Left colon (tissue), 2 donors: ENCODE results near the gene FKBP10. TPM values are rescaled to one million over a fixed set of nuclear protein-coding genes. Genes with fewer than 3 reads are reported as not detected.

Experiments
- ATAC-seq: fragments of 200-7000 bp; cut with Tn5 transposase; one replicate; pipeline ENCODE4 v1.9.1; 2020; ENCODE audit warnings: mild to moderate bottlenecking, moderate library complexity
- DNase-seq, 2 donors: peaks; one replicate each; pipeline ENCODE4 v3.0.0-alpha.2; 2020
- intact Hi-C, 2 donors: fragments of 100-400 bp; cut with DNase I in 1 of 2; cut with micrococcal nuclease in 1 of 2; formaldehyde crosslinking; loops; one replicate each; pipeline versions ENCODE4 v1.11.2 to v1.14.0; 2022; cut with DNase I, micrococcal nuclease
- total RNA-seq, 2 donors: library from RNA; stranded (reverse); fragmentation: NEBNext Ultra II Directional; extraction: Animal tissue kit (Norgen Biotek cat#: 25700); gene quantifications; one replicate each; pipeline ENCODE4 v1.2.1, GENCODE V29; 2021
- donor health status: DM: no; HTN: no; CAD: no.
- donor health status: DM: yes; HTN: yes; CAD: no.

Gene FKBP10
- total RNA-seq, 2 donors from 2014 or later, result 4.2 to 10.8 TPM

DNA sequence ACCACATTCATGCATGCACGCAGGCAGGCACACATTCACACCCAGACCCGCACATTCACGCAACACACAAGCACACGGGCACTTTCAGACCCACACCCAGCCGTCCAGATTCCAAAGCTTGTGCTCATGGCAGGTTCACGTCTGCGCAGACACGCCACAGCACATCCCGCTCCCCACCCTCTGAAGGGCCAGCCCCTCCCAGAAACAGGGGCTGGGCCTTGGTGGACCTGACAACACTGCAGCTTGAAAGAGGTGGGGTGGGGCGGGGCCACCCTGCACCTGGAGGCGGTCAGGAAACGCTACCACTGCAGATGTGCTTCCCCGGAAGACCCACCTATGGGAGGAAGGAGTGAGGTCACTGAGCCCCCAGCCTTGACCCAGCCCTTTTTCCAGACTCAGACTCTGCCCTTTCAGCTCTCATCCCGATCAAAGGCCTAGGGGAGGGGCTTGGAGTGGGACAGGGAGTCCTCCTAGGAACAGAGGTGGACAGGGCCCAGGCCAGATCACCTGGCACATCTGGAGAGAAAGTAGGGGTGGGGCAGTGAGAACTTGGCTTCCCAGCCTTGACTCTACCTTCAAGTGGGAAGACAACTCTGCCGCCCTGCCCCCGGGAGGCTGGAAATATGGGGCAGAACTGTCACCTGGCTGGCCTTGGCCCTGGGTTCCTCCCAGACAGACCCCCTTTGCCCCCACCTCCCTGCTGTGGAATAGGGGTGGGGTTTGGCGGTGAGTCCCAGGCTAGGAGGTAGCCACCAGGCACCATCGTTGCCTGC lies 12.0 kb upstream of the FKBP10 start:
- intact Hi-C loops, result loop anchor here (2.0 to 10.0 kb wide), 2 partner anchors 62 to 66 kb away; partner anchors contain the start of gene HAP1 (in 1 of the 2)

DNA sequence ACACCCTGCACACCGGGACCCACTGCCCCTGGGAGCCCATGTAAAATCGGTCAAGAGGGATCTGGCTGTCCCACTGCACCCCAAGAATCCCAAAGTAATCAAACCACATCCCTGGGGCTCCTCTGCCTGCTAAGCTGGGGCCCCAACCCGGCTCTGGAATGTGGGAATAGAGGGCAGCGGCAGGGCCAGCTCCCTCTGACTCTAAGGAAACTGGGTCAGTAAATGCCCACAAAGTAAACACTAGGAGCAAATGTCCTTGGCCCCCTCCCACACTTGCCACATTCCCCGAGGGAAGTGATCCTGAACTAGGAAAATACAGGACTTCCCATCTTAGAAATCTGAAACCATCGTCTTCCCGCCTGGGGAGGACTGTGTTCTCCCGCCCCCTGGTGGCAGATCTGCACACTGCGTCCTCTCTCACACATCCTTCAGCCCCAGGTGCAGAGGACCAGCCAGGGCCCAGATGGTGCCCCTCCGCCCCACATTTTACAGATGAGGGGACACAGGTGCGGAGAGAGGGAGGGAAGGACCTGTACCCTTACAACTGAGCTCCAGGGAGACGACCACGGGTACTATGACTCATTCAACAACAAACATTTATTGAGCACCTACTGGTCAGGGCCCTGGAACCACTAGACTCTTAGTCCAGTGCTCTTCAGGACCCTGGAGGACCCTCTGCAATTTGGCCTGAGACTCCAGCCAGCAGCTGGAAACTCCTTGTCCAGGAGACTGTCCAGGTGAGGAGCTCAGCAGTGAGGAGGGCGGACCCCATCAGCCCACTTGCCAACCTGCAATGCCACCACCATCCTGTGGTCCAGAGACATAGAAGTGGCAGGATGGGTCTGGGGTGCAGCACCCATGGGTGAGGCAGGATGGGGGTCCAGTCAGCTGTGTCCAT lies 11.2 kb upstream of the FKBP10 start:
- DNase-seq, result peak; percentile 71 to 92
- intact Hi-C loops, result loop anchor here (2.0 to 10.0 kb wide), 2 partner anchors 63 to 67 kb away; partner anchors contain the start of gene HAP1 (in 1 of the 2)
- ATAC-seq, result peak; percentile 64

More for the DNA sequence above, 12.0 kb upstream of the FKBP10 start:
- ATAC-seq, result peak; percentile 89
- DNase-seq, result peak; percentile 88 to 94

DNA sequence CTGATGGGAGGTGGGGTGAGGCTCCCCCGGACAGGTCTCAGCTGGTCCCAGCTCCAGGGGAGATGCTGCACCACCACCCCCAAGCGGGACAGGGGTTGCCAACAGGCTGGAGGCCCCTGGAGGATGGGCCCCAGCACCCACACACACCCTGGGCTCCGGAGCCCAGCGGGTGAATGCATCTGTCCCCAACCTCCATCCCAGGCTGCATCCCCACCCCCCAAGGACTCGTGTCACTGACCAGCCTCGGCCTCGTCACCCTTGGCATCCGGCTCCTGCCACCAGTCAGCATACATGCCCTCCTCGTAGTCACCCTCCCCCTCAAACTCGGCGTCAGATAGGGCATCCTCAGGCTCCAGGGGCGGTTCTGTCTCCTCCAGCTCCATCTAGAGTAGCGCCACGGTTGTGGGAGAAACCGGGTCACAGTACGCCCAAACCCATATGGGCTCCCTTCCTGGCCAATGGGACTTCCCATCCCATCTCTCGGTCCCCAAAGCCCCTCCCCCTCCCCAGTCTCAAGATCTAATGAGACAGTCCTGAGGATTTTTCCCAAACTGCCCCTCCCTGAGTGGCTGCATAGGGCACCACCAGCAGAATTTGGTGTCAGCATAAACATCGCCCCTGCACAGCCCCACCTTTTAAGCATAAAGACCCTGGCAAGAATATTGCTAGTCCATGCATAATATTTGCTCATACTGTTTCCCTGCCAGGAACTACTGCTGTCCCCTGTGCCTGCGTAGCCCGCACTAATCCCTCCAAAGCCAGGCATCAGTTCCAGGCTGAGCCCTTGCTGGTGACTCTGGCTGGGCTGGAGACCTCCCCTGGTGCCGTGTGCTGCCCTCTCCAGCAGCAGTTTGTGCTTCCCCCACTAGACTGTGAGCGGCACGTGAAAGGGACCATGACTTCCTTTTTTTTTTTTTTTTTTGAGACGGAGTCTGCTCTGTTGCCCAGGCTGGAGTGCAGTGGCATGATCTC lies 9.5 kb upstream of the FKBP10 start:
- intact Hi-C loops, result loop anchor here in 1 of 2 donors (10.0 kb wide), 1 partner anchor 69 kb away; the partner anchor contains the start of gene HAP1
- ATAC-seq, result no peak
- DNase-seq, result no peak

DNA sequence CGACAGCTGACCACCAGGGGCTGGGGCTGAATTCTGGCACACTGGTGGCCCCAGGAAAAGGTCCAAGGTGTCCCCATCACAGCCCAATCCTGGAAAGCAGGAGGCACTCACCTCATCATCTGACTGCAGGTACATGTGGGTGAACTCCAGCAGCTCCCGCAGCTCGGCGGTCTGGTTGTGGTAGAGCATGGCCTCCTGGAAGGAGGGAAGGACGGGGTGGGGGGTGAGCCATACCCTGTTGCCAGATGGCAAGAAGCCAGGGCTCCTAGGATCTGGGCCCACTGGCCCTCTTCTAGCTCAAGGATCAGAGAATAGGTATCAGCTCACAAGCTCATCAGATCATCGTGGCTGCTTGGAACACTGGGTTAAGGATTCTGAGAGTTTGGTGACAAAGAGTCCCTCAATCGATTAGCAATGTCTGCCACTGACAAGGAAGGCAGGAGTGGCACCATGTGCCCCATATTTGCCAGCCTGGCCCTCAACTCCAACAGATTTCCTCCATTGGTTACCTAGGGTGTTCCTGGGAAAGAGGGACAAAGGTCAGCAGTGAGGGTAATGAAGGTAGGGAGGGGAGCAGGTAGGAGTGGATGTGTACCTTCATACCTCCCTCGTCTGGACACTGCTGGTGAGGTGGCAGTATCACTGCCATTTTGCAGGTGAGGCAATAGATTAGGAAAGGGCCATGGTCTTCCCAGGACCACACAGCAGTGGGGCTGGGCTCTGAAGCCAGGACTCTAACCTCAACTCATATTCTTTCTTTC lies 5.9 kb upstream of the FKBP10 start:
- intact Hi-C loops, result loop anchor here in 1 of 2 donors (10.0 kb wide), 1 partner anchor 72 kb away; the partner anchor contains the start of gene HAP1
- peak; percentile 85 for ATAC-seq
- DNase-seq, result peak; percentile 49 to 77

DNA sequence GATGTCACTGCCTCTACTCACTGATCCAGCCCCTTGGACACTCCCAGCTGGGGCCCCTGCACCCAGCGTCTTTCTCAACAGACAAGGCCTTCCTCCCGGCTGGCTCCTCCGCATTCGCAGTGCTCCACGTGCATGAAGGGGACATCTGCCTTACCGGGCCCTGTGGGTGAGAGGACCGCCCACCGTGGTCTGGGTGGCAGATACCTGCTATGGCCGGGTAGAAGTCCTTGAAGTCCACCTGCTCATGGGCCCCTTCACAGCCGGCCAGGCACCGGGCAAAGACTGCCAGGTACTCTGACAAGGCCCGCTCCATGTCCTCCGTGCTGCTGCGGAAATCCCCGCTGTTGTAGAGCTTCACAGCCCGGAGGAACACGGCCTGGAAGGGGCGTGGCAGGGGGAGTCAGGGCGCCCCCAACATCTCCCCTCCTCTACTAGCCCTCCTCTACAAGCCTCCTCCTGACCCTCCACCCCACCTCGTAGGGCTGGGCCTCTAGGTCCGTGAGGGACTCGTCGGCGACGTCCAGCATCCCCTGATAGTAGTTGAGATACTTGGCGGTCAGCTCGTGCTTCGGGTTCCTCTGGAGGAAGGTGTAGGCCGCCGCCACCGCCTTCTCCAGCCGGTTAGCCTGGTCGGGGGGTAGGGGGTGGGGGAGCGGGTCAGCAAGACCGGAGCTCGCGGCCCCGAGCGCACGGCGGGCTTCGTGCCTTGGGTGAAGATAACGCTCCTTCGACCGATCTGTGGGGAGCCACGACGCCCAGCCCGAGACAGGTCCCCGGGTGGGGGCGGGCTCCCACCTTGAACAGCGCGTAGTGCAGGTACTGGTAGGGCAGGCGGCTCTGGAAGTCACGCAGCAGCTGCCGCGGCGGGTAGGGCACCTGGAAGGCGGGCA lies 1.9 kb upstream of the FKBP10 start:
- intact Hi-C loops, result no loop called here
- ATAC-seq (peak; percentile 23), DNase-seq (no peak)

DNA sequence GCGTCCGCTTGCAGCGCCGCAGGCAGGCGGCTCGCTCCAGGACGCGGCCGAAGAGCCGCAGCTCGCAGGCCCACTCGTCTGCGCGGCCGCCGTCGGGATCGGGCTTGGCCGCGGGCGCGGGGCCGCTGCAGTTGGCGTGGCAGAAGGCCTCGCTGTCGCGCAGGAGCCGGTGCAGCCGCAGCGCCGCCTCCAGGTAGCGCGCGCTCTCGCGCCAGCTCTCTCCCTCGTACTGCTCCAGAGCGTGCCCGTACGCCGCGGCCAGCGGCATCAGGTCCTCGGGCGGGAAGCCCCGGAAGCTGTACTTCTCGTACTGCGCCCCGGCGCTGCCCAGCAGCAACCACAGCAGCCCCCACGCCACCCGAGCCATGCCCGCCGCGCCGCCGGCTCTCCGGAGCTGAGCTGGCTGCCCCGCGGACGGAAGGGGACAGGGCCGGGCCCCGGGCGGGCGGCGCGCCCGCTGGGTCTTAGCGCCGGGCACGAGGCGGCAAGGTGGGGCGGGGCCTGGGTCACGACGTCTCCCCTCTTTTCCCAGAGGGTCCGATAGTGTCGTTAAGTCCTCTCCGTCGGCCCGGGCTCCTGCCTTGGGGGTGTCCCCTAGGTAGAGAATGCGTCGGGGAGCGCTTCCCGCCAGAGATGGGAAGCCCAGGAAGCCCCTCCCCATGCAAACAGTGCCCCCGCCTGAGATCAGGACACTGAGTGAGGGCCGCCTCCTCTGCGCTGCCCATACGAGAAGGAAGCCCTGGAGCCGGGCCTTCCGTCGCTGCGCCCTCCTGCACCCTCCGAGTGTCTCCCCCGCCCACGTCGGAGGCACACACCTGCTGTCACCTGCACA lies 1.0 kb upstream of the FKBP10 start, which contains the start of gene P3H4:
Gene P3H4 (minus strand): TSS at position 401 of the 832 bp plus-strand sequence. CDS start 34 bp downstream, at position 367.
- ATAC-seq (peak; percentile 81), DNase-seq (peak; percentile 66 to 88)
- intact Hi-C loops, result no loop called here

DNA sequence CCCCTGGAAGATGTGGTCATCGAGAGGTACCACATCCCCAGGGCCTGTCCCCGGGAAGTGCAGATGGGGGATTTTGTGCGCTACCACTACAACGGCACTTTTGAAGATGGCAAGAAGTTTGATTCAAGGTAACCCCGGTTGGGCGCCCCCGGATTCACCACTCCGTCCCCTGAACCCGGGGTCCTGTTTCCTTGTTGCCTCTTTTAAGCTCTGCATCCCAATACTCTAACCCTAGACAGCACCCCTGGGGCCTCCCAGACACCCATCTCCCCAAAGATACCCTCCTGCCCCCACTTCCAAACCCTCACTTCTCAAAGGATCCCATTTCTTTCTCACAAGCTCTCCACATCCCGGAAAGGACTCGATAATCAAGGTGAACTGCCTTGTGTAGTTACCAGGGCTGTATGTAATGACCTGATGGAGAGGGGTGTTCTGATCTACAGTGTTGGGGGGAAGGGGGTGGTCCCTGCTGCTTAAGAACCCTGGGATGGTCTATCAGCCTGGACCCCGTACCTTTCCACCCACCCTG lies 412 bp downstream of the FKBP10 start:
- intact Hi-C loops, result no loop called here
- ATAC-seq (no peak), DNase-seq (no peak)

DNA sequence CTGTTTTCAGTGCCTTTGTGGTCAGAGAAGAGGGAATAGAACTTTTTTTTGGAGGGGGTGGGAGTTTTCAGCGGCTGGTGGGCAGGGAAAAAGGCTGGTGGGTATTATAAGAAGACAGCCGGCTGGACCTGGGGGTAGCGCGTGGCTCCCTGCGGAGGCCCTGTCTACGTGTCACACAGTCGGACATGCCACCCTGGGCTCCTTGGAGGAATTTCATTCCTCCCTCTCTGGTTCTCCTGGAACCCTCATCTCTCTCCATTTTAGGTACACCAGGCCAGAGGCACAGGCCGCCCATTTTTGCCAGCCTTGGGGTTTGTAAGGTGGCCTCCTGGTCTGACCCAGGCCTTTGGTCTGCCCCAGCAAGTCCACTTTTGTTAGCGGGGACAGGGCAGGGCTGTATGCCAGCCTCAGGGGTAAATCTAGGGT lies 908 bp downstream of the FKBP10 start:
- DNase-seq, result no peak
- ATAC-seq, result no peak
- intact Hi-C loops, result no loop called here

DNA sequence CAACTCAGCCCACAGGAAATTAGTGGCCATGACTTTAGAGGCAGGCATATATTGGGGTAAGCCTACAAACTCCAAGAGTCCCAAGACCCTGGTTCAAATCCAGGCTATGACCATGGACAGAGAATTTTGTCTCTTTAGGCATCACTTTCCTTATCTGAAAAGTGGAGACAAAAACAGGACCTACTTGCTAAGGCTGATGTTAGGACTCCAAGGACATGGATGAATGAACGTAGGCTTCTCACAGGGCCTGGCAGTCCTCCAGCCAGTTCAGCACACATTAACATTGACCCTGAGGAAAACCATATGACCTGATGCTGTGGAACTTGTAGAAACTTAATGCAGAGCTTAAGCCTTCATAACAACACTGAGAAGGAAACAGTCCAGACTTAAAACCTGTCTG lies 1.4 kb downstream of the FKBP10 start:
- intact Hi-C loops, result no loop called here
- ATAC-seq, result no peak
- DNase-seq, result no peak

DNA sequence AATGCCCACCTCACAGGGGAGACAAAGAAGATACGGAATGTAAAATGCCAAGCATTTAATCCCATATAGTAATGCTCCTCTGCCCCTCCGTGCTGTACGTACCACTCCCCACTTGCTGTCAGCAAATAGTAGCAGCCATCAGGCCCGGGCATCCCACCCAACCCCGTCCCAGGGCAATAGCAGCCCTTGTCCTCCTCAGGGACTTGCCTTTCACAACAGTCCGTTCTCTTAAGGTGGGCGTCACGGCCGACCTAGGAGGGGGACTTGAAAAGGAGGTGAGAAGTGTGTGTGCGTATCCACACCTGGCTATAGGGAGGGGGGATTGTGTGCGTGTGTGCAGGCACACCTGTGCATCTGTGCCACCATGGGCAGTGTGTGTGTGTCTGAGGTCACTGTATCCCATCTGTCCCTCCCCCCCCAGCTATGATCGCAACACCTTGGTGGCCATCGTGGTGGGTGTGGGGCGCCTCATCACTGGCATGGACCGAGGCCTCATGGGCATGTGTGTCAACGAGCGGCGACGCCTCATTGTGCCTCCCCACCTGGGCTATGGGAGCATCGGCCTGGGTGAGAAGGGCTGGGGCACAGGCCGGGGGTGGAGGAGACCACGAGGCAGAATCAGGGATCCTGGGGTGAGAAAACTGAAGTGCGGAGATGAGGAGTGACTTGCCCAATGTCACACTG lies 4.0 kb downstream of the FKBP10 start:
- DNase-seq (no peak), ATAC-seq (no peak)
- intact Hi-C loops, result no loop called here

DNA sequence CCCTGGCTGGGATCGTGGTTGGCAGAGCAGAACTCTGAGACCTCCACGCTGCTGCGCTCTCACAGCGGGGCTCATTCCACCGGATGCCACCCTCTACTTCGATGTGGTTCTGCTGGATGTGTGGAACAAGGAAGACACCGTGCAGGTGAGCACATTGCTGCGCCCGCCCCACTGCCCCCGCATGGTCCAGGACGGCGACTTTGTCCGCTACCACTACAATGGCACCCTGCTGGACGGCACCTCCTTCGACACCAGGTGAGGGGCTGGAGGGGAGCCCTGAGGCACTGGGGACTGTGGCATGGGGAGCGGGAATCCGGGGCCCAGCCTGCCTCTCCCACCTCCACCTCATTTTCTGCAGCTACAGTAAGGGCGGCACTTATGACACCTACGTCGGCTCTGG lies 5.2 kb downstream of the FKBP10 start:
- DNase-seq, result no peak
- intact Hi-C loops, result no loop called here
- ATAC-seq, result no peak

DNA sequence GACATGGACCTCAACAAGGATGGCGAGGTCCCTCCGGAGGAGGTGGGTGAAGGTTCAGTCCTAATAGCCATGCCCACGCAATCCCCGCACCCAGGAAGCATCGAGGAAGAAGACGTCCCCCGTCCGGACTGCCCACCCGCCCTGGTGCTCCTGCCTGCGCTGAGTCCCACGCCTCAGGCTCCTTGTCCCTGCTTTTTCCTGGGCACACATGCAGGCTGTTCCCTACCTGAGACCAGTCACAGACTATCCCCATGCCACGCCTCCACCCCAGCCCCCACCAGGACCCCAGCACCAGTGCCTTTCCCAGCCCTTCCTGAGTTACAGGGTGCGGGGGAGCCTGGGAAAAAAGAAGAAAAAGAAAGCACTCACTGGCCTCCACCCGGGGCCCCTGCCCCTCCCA lies 9.0 kb downstream of the FKBP10 start:
- DNase-seq (no peak), ATAC-seq (no peak)
- intact Hi-C loops, result no loop called here

DNA sequence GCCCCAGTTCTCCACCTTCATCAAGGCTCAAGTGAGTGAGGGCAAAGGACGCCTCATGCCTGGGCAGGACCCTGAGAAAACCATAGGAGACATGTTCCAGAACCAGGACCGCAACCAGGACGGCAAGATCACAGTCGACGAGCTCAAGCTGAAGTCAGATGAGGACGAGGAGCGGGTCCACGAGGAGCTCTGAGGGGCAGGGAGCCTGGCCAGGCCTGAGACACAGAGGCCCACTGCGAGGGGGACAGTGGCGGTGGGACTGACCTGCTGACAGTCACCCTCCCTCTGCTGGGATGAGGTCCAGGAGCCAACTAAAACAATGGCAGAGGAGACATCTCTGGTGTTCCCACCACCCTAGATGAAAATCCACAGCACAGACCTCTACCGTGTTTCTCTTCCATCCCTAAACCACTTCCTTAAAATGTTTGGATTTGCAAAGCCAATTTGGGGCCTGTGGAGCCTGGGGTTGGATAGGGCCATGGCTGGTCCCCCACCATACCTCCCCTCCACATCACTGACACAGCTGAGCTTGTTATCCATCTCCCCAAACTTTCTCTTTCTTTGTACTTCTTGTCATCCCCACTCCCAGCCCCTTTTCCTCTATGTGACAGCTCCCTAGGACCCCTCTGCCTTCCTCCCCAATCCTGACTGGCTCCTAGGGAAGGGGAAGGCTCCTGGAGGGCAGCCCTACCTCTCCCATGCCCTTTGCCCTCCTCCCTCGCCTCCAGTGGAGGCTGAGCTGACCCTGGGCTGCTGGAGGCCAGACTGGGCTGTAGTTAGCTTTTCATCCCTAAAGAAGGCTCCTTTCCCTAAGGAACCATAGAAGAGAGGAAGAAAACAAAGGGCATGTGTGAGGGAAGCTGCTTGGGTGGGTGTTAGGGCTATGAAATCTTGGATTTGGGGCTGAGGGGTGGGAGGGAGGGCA lies 9.7 kb downstream of the FKBP10 start:
- intact Hi-C loops, result no loop called here
- no peak for DNase-seq
- no peak for ATAC-seq

DNA sequence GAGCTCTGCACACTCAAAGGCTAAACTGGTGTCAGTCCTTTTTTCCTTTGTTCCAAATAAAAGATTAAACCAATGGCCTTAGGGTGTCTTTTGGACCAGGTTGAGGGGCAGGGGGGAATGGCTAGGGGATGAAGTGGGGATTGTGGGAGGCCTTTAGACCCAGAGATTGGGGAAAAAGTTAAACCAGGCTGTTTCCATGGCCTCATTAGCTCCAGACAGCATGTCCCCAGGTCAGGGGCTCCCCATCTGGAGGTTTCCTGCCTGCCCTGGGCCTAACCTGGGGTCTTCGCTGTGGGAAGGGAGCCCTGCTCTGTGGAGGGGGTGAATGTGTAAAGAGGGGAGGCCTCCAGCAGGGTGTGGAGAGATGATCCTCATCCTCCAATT lies 10.3 kb downstream of the FKBP10 start:
- ATAC-seq (no peak), DNase-seq (no peak)
- intact Hi-C loops, result no loop called here
